GM19328 (cell line): Measurements from ENCODE around the gene CTTNBP2NL.
"Not testable (repeated sequence)": the region's sequence is repeated elsewhere in the genome, so short reads cannot be mapped to it uniquely, and the experiment has no call there.

ENCODE experiments used
- ATAC-seq: cut with Tn5 transposase; IDR thresholded peaks from one replicate; pipeline ENCODE4 v1.9.1; 2021; ENCODE audit warnings: mild to moderate bottlenecking, moderate library complexity; ENCODE audit not compliant: unreplicated experiment

The CTTNBP2NL gene

GRCh38 chr1:112386024-112386723 lies 9.8 kb upstream of the CTTNBP2NL start:
- ATAC-seq = no peak

GRCh38 chr1:112386731-112387346 lies 9.2 kb upstream of the CTTNBP2NL start:
- no peak for ATAC-seq

DNA sequence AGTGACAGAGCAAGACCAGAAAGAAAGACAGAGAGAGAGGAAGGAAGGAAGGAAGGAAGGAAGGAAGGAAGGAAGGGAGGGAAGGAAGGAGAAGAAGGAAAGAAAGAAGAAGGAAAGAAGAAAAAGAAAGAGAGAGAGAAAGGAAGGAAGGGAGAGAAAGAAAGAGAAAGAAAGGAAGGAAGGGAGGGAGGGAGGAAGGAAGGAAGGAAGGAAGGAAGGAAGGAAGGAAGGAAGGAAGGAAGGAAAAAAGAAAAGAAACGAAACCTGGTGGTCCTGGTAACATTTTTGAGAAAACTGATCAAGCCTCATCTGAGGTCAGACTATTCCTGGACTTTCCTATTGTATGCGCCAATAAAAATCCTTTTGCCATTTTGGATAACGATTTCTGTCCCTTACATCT lies 8.2 kb upstream of the CTTNBP2NL start:
- no peak for ATAC-seq

DNA sequence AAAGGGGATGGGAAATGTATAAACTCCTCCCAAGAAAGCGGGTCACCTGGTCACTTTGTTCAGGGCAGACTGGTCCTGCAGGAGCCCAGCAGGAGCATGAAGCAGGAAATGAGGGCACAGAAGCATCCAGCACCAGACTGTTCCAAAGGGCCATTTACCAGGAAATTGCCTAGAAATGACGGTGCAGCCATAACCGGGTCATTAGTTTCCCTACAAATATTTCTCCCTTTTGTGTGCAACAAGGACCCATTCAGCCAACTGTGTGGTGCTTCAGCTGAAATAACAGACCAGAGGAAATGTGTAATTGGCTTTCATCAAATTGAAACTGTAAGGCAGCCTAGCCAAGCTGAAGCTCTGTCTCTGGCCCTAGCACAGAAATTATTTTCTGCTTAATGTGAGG lies 7.6 kb upstream of the CTTNBP2NL start:
- ATAC-seq = no peak

DNA sequence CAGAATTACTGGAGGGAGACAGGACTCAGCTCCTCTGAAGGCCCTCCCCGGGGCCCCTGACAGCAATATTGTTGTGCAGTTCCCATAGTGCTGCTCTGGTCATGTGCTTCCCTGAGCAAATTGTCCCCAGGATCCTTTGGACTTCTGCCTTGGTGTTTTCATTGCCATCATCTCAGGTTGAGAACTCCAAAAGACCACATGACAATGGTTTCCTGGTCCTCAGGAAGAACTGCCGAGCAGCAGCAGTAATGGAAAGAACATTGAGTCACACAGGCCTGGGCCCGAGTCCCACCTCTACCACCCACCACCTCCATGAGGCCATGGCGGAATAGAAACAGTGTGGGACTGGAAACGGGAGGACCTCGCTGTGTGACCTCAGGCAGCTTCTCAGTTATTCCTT lies 6.3 kb upstream of the CTTNBP2NL start:
- ATAC-seq = no peak

DNA sequence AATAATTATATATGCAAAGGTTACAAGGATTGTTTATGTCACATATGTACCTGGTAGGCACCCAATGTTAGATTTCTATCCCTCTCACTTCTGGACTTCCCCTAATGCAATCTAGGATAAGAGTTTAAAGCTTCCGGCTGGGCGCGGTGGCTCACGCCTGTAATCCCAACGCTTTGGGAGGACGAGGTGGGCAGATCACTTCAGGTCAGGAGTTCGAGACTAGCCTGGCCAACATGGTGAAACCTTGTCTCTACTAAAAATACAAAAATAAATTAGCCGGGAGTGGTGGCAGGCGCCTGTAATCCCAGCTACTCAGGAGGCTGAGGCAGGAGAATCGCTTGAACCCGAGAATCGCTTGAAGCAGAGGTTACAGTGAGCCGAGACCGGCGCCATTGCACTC lies 5.7 kb upstream of the CTTNBP2NL start:
- ATAC-seq = not testable (repeated sequence)

DNA sequence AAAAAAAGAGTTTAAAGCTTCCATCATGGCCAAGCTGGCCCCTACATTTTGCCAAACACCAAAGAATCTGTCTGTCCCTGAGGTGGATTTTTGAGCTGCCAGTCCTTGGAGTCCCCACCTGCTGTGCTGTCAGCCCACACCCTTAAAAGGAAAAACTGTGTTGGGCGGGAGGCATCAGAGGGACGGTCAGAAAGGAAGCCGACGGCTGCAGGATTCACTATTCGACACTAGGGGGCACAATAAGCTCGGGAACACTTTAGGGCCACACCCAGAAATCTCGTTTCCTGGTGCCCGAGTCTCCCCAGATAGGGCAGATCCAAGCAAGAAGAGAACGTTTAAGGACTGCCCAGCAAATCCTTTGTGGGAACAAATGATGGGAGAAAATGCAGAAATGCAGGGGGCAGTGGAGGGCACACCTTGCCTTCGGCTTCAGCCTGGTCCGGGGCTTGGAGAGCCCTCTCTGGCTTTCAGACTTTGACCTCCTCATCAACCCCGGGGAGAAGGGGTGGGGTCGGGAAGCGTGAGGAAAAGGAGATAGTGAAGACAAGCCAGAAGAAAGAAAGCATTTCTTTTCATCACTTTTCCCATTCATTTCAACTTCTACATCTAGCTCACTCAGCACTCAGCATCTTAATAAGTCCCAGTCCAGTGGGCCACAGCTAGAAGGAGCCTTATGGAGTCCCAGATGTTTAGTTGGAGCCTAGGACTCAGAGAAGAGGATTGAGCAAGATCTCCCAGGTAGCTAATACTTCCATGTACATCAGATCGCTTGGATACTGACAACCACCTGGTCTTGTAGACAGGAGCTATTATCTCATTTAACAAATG lies 5.0 kb upstream of the CTTNBP2NL start:
- peak; percentile 70 for ATAC-seq

- ATAC-seq = no peak
Observed at GRCh38 chr1:112391603-112391940, 4.4 kb upstream of the CTTNBP2NL start.

GRCh38 chr1:112393631-112393974 lies 2.4 kb upstream of the CTTNBP2NL start:
- ATAC-seq = no peak

DNA sequence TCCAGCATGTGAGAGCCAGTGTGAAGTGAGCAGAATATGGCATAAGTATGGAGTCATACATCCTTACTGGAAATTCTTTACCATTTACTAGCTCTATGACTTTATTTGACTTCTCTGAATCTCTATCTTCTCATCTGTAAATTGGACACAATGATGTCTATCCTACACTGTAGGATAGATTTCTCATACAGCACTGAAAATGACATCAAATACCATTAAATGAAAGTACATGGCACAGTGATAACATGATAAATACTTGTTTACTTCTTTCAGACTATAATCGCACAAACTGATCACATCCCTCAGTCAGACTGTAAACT lies 1.3 kb upstream of the CTTNBP2NL start:
- no peak for ATAC-seq

DNA sequence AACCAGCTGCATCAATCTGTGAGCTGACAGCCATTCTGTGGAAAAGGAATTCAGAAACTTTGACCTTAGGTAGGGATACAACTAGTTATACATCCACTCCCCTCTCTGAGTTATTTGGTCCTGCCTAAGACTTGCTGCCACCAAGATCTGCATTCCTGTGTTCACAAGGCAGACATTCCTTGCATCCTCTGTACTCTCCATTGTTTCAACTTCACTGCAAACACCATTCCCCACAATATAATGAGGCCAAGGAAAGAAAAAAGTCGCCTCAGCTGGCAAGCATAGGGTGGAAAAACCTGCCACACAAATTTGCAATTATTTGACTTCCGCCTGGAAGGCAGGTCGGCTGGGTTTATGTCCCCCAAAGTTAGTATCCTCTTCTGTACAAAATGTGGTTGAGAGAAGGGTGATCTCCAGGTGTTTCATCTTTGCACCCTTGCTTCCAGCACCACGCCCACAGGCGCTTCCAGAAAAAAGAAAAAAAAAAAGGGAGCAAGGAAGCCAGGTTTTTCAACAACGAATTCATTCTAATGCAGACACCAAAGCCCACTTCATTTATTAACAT lies 676 bp upstream of the CTTNBP2NL start:
- no peak for ATAC-seq

- ATAC-seq = no peak
Observed at GRCh38 chr1:112396653-112397471, 848 bp downstream of the CTTNBP2NL start.

GRCh38 chr1:112397841-112398240 lies 1.8 kb downstream of the CTTNBP2NL start:
- ATAC-seq = no peak

DNA sequence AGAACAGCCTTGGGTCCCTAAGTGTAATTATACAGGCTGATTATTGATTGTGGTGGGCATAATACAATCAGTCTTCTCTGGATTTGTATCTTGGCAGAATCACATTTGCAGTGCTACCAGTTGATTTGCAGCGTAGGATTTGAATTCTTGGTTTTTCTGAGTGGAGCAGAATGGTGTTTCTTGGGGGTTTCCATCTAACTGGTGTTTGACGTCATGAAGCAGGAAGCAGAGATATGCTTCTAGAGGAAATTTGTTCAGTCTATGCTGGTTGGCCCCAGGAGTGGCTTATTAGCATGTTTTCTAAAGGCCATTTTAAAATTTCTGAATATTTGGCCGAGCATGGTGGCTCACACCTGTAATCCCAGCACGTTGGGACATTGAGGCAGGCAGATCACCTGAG lies 3.4 kb downstream of the CTTNBP2NL start:
- no peak for ATAC-seq

DNA sequence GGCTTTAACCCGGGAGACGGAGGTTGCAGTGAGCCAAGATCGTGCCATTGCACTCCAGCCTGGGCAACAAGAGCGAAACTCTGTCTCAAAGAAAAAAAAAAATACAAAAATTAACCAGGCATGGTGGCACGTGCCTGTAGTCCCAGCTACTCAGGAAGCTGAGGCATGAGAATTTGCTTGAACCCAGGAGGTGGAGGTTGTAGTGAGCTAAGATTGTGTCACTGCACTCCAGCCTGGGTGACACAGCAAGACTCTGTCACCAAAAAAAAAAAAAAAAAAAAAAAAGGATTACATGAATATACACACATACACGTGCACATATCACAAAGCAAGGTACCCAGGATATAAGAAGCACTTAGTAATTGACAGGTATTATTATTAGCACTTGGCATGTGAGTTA lies 4.7 kb downstream of the CTTNBP2NL start:
- not testable (repeated sequence) for ATAC-seq

DNA sequence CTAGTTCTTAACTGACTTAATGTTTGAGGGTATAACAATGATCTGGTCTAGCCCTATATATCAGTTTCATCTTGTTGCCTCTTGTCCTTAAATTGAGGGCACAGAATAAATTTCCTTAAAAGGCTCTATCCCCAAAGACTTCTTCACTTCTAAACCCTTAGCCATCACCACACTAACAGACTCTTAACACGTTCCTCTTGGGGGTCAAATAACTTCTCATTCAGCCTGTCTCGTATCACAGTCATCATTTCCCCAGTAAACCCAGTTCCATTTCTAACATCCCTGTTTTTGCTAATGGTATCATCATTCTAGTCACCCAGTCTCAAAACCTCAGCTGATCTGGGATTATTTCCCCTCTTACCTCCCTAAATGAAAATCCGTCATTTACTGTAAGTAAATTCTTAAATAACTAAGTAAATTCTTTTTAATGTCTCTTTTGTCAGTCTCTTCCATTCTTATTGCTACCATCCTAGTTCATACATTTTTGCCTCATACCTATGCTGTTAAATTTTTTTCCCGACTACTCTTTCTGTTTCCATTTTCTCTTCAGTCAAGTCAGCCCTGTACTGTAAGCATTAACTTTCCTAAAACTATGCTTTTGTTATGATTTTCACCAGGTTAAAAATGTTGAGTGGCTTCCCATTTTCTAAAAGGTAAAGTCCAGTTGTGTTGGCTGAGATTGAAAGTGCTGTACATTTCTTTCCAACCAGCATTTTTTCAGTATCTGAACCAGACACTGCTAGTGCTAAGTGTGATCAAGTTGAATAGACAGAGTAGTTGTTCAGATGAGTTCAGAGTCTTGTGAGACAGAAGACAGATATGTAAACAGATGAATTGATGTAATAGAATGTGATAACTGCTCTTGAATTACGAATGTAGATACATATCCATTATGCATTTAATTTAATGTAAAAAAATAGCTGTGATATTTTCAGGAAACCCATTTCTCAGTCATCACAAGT lies 6.9 kb downstream of the CTTNBP2NL start:
- ATAC-seq = no peak

DNA sequence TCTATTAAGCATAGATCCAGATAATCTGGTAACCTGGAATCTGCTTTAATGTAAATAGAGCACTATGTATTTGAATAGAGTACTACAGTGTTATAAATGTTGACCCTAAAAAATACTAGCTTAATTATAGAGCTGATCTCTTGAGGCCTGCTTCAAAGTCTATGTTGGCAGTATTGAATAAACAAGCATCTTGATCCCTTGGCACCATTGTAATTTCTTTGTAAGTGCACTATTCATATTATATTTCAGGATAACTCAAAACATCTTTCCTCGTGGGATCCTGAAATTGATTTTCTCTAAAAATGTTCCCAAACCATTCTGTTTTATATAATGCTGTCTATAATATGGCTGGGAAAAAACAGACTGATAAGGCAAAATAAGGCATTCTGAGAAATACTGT lies 10.8 kb downstream of the CTTNBP2NL start:
- ATAC-seq = no peak

GRCh38 chr1:112409414-112409813 lies 13.4 kb downstream of the CTTNBP2NL start:
- no peak for ATAC-seq

GRCh38 chr1:112410673-112411072 lies 14.7 kb downstream of the CTTNBP2NL start:
- no peak for ATAC-seq

DNA sequence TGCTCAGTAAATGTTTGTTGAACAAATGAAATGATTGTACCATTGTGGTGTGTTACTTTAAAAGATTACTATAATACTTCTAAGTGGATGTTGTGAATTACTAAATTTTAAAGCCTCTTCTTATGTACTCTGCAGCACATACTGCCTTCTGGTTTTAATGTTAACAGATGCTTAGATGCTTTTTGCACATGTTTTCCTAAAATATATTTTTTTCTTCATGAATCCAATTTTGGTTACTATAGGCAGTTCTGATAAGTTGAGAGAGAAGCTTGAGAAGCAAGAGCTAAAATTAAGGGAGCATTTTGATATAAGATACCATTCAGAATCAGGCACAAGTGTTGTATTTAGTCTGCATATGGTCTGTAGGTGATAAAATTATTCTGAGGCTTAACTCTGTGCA lies 21.3 kb downstream of the CTTNBP2NL start:
- ATAC-seq = no peak
